Activated CD8-positive, alpha-beta memory T cell treated with anti-CD3 and anti-CD28 coated beads for 36 hours (primary cell): ENCODE data around the gene PIGL. TPM values are rescaled to one million over a fixed set of nuclear protein-coding genes. Genes with fewer than 3 reads are reported as not detected.
"Not testable (repeated sequence)": the region's sequence is repeated elsewhere in the genome, so short reads cannot be mapped to it uniquely, and the experiment has no call there.

ENCODE experiments used
- CTCF ChIA-PET: fragments of 350-600 bp; sonication (Branson Sonifier 250); formaldehyde crosslinking; loops from one replicate; lab custom pipeline; 2021; ENCODE audit warnings: antibody characterized with exemption; lab: Charles Lee
- POLR2A ChIA-PET: fragments of 350-600 bp; sonication (Branson Sonifier 250); formaldehyde crosslinking; loops from one replicate; lab custom pipeline; 2021; ENCODE audit warnings: antibody characterized with exemption; lab: Charles Lee
- total RNA-seq, 2 experiments: library from RNA; stranded (reverse); gene quantifications; one replicate each; pipeline ENCODE4 v1.2.3, GENCODE V29; 2021

Gene PIGL
- total RNA-seq, 2 experiments from 2014 or later, result 31.8 to 32.6 TPM

- CTCF ChIA-PET, result interaction anchor here (1.1 to 4.0 kb wide), 2 partner anchors 11 kb away, joined by 3 to 10 read pairs; no protein-coding TSS in a partner anchor
- POLR2A ChIA-PET, result no interaction called here
Measured at GRCh38 chr17:16293931-16294330, 76.9 kb downstream of the PIGL start.

- CTCF ChIA-PET, result interaction anchor here (0.6 to 4.0 kb wide), 3 partner anchors 10 to 102 kb away, joined by 3 to 10 read pairs (median 3); no protein-coding TSS in a partner anchor
- POLR2A ChIA-PET, result no interaction called here
Measured at GRCh38 chr17:16294560-16294959, 77.5 kb downstream of the PIGL start.

- ChIA-PET CTCF (interaction anchor here (1.6 to 4.0 kb wide), 2 partner anchors 9 to 10 kb away, joined by 4 to 10 read pairs; no protein-coding TSS in a partner anchor), POLR2A (interaction anchor here (0.6 kb wide), 1 partner anchor 59 kb away, joined by 5 read pairs; no protein-coding TSS in a partner anchor)
Measured at GRCh38 chr17:16296072-16296471, 79.1 kb downstream of the PIGL start.

- ChIA-PET POLR2A (no interaction called here), CTCF (no interaction called here)
Measured at GRCh38 chr17:16297367-16298139, 80.5 kb downstream of the PIGL start.

GRCh38 chr17:16298140-16298662 lies 81.2 kb downstream of the PIGL start:
- CTCF ChIA-PET, result no interaction called here

GRCh38 chr17:16300554-16300953 lies 83.5 kb downstream of the PIGL start:
- ChIA-PET CTCF (no interaction called here), POLR2A (interaction anchor here (0.6 kb wide), 1 partner anchor 118 kb away, joined by 3 read pairs; no protein-coding TSS in a partner anchor)

More at GRCh38 chr17:16298140-16298662, 81.2 kb downstream of the PIGL start:
- POLR2A ChIA-PET, result no interaction called here

- CTCF ChIA-PET, result no interaction called here
- POLR2A ChIA-PET, result no interaction called here
Measured at GRCh38 chr17:16301963-16302855, 85.2 kb downstream of the PIGL start.

GRCh38 chr17:16302856-16303255 lies 85.8 kb downstream of the PIGL start:
- CTCF ChIA-PET, result no interaction called here
- POLR2A ChIA-PET, result interaction anchor here (1.0 kb wide), 1 partner anchor 16 kb away, joined by 4 read pairs; no protein-coding TSS in a partner anchor

GRCh38 chr17:16304830-16305229 lies 87.8 kb downstream of the PIGL start:
- ChIA-PET CTCF (interaction anchor here (0.7 to 2.2 kb wide), 3 partner anchors 10 to 45 kb away, joined by 3 to 10 read pairs (median 5); no protein-coding TSS in a partner anchor), POLR2A (no interaction called here)

GRCh38 chr17:16306211-16306610 lies 89.2 kb downstream of the PIGL start:
- CTCF ChIA-PET, result interaction anchor here (0.6 to 2.2 kb wide), 2 partner anchors 12 to 31 kb away, joined by 3 to 10 read pairs; no protein-coding TSS in a partner anchor
- POLR2A ChIA-PET, result no interaction called here

GRCh38 chr17:16312061-16312460 lies 95.1 kb downstream of the PIGL start:
- CTCF ChIA-PET, POLR2A ChIA-PET: not testable (repeated sequence)

GRCh38 chr17:16313139-16314090 lies 96.4 kb downstream of the PIGL start:
- POLR2A ChIA-PET, result no interaction called here
- CTCF ChIA-PET, result no interaction called here

- POLR2A ChIA-PET, result no interaction called here
- CTCF ChIA-PET, result interaction anchor here (1.2 kb wide), 1 partner anchor 12 kb away, joined by 4 read pairs; no protein-coding TSS in a partner anchor
Measured at GRCh38 chr17:16314189-16314588, 97.2 kb downstream of the PIGL start.

- POLR2A ChIA-PET, result no interaction called here
- CTCF ChIA-PET, result interaction anchor here (1.2 kb wide), 1 partner anchor 12 kb away, joined by 4 read pairs; no protein-coding TSS in a partner anchor
Measured at GRCh38 chr17:16314859-16315258, 97.8 kb downstream of the PIGL start.

- POLR2A ChIA-PET, result no interaction called here
Measured at GRCh38 chr17:16319969-16320368, 103.0 kb downstream of the PIGL start.

GRCh38 chr17:16322636-16323035 lies 105.6 kb downstream of the PIGL start:
- ChIA-PET POLR2A (no interaction called here), CTCF (no interaction called here)

More at GRCh38 chr17:16319969-16320368, 103.0 kb downstream of the PIGL start:
- CTCF ChIA-PET, result no interaction called here

GRCh38 chr17:16325964-16326363 lies 109.0 kb downstream of the PIGL start:
- ChIA-PET POLR2A (no interaction called here), CTCF (interaction anchor here (0.5 to 1.5 kb wide), 3 partner anchors 9 to 151 kb away, joined by 3 to 4 read pairs (median 3); no protein-coding TSS in a partner anchor)

GRCh38 chr17:16327018-16327417 lies 110.0 kb downstream of the PIGL start:
- POLR2A ChIA-PET, result no interaction called here
- CTCF ChIA-PET, result interaction anchor here (1.5 kb wide), 1 partner anchor 12 kb away, joined by 4 read pairs; no protein-coding TSS in a partner anchor
